ENCODE data around the gene CDK7. TPM values are rescaled to one million over a fixed set of nuclear protein-coding genes. Genes with fewer than 3 reads are reported as not detected.

Gene CDK7
- total and polyA plus RNA-seq, 9 of the 15 experiments (the other 6 are each of a cell fraction or from before 2014, with no cell fraction given): 41.7 to 143 (median 65.3) TPM

DNA sequence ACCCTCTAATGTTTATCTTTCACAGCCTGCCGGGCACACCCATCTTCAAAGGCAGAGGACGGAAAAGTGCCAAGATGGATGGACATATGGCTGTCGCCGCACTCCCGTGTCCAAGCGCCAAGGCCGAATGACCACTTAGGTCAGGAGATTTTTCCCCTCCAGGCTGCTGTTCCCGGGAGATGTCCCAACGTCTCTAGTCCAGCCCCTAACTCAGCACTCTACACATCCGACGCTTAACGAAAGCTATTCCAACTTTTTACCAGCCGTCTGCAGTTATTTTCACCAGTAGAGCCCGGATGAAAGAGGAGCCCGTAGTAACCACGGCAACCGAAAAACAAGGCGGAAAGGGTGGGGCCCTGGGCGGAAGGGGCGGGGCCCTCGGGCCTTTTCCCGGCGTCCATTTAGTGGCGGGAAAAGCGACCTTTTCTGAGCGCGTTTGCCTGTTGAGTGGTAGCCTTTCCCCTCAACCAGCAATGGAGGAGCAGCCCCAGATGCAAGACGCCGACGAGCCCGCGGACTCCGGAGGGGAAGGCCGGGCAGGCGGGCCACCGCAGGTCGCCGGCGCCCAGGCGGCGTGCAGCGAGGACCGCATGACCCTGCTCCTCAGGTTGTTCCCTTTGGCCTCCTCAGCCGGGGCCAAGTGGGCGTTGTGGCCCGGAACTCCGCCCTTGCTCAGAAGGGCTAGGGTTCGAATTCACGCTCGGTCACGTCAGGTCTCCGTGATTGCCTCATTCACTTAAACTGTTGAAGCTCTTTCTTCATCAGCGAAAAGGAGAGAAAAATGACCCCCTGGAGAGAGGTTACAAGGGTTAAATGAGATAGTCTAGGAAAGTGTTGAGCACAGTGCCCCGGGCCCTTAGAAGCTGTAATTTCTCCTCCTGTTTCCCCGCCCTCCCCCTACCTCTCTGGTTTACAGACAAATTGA lies 45.3 kb upstream of the CDK7 start, which contains the start of gene CENPH (continued):
- TF ChIP-seq ZNF511 (CRISPR knock-in tag; IDR thresholded peaks at IDR 0.05) (peak; percentile 89), PBX2 (CRISPR knock-in tag; IDR thresholded peaks at IDR 0.05; ENCODE audit: low read depth) (no peak), PBX2 (tag; conservative IDR thresholded peaks at IDR 0.05; ENCODE audit: low read depth) (peak; percentile 28; the same call in 1 of the 2 replicates), BCOR (IDR thresholded peaks at IDR 0.05) (peak; percentile 34; the same call in 1 of the 2 replicates), VEZF1 (CRISPR knock-in tag; IDR thresholded peaks at IDR 0.05) (peak; percentile 70), CTBP1 (IDR thresholded peaks at IDR 0.05; ENCODE audit: borderline replicate concordance) (peak; percentile 21; the same call in 1 of the 2 replicates), CREB5 (CRISPR knock-in tag; IDR thresholded peaks at IDR 0.05) (no peak), FOXP1 (CRISPR knock-in tag; IDR thresholded peaks at IDR 0.05) (peak; percentile 76; the same call in 1 of the 2 replicates), EP400 (IDR thresholded peaks at IDR 0.05) (peak; percentile 97), RFX1 (IDR thresholded peaks at IDR 0.05) (peak; percentile 98)
- TF ChIP-seq, protein P1, sequence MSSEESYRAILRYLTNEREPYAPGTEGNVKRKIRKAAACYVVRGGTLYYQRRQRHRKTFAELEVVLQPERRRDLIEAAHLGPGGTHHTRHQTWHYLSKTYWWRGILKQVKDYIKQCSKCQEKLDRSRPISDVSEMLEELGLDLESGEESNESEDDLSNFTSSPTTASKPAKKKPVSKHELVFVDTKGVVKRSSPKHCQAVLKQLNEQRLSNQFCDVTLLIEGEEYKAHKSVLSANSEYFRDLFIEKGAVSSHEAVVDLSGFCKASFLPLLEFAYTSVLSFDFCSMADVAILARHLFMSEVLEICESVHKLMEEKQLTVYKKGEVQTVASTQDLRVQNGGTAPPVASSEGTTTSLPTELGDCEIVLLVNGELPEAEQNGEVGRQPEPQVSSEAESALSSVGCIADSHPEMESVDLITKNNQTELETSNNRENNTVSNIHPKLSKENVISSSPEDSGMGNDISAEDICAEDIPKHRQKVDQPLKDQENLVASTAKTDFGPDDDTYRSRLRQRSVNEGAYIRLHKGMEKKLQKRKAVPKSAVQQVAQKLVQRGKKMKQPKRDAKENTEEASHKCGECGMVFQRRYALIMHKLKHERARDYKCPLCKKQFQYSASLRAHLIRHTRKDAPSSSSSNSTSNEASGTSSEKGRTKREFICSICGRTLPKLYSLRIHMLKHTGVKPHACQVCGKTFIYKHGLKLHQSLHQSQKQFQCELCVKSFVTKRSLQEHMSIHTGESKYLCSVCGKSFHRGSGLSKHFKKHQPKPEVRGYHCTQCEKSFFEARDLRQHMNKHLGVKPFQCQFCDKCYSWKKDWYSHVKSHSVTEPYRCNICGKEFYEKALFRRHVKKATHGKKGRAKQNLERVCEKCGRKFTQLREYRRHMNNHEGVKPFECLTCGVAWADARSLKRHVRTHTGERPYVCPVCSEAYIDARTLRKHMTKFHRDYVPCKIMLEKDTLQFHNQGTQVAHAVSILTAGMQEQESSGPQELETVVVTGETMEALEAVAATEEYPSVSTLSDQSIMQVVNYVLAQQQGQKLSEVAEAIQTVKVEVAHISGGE (CRISPR knock-in tag; IDR thresholded peaks at IDR 0.05): 0 out of 6 replicates have a peak, but pooled peaks of 1 of the 3 experiments have one; percentile 20
- TF ChIP-seq, protein P2, sequence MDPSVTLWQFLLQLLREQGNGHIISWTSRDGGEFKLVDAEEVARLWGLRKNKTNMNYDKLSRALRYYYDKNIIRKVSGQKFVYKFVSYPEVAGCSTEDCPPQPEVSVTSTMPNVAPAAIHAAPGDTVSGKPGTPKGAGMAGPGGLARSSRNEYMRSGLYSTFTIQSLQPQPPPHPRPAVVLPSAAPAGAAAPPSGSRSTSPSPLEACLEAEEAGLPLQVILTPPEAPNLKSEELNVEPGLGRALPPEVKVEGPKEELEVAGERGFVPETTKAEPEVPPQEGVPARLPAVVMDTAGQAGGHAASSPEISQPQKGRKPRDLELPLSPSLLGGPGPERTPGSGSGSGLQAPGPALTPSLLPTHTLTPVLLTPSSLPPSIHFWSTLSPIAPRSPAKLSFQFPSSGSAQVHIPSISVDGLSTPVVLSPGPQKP (CRISPR knock-in tag; IDR thresholded peaks at IDR 0.05): no peak
- TF ChIP-seq, protein P3, sequence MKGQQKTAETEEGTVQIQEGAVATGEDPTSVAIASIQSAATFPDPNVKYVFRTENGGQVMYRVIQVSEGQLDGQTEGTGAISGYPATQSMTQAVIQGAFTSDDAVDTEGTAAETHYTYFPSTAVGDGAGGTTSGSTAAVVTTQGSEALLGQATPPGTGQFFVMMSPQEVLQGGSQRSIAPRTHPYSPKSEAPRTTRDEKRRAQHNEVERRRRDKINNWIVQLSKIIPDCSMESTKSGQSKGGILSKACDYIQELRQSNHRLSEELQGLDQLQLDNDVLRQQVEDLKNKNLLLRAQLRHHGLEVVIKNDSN (CRISPR knock-in tag; IDR thresholded peaks at IDR 0.05): peak; percentile 51

Data from K562 (cell line).